Measurements from ENCODE around the gene EFCAB11. TPM values are rescaled to one million over a fixed set of nuclear protein-coding genes. Genes with fewer than 3 reads are reported as not detected.

EFCAB11 gene
- total RNA-seq, 1 donor from 2014 or later: 5.0 TPM

DNA sequence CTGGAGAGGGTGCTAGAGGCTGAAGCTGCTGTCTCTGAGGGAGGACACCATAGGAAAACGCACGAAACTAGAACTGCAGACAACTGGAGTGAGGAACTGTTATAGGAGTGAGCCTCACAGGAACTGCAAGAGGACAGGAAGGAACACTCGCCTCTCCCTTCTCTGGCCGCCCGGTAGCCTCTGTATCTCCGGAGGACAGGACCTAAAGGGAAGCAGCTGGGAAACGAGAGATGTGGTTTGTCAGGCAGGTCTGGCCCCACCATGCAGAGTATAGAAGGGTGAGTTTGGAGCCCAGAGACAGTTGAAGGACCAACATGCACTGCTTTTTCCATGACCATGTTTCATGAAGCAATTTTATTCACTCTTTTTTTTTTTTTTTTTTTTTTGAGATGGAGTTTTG is 127.3 kb downstream of the EFCAB11 start:
- intact Hi-C loops (cut with micrococcal nuclease): no loop called here

DNA sequence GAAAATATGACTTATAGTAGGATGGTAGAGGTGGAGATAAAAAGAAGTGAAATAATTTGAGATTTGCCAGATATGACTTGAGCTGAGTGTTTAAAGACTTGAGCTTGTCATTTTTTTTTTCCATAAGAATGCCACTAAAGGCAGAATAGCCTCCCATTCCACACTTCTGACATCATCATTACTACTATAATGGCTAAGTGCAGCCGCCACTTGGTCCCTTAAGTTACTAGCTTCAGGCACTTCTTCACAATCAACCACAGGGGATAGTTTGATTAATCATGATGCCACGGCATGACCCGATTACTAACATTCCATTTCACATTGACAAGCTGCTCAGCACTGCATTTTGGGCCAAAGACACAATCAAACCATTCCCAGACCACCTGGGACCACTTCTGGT is 127.9 kb downstream of the EFCAB11 start:
- intact Hi-C loops (cut with micrococcal nuclease): no loop called here

DNA sequence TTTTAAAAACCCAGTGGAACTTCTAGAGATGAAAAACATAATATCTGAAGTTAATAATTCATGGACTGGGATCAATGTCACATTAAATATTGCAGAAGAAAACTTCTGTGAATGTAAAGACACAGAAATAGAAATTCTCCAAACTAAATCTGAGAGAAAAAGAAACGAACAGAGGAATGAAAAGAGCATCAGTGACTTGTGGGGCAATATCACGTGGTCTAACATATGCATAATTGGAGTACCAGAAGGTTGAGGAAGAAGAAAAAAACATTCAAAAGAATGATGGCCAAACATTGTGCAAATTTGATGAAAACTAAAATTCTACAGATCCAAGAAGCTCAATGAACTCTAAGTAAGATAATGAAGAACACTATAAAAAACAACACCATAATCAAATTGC is 130.8 kb downstream of the EFCAB11 start:
- intact Hi-C loops (cut with micrococcal nuclease): no loop called here

DNA sequence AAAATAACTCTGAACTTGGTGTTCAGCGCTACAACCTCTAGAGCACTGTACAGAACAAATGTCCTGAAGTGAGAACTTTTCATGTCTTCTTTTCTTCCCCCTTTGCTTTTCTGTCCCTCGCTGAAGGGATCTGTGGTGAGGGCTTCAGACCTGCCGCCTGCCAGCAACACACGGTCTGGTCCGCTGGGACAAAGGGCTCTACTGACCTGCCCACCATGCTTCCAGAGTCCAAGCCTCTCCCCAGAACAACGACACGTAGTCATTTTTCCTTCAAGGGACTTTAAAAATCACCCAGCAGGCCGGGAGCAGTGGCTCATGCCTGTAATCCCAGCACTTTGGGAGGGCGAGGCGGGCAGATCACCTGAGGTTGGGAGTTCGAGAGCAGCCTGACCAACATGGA is 140.4 kb downstream of the EFCAB11 start:
- intact Hi-C loops (cut with micrococcal nuclease): no loop called here

DNA sequence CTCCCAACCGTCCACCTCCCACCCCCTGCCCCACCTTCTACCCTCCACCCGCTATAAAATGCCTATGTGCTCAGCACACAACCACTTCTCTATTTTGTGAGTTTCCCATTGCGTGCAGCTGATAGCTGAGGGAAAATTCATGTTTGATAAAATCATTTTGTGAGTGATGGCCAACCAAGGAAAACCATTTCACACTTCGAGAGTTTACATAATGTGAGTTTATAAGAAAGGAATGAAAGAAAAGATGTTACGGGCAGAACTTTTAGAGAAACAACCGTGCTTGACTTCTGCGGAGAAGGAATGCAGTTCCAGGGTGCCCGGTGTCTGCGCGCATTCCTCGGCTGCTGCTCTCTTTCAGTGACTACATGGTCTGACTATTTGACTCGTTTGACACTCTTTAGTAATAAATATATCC is 140.9 kb downstream of the EFCAB11 start:
- intact Hi-C loops (cut with micrococcal nuclease): no loop called here

DNA sequence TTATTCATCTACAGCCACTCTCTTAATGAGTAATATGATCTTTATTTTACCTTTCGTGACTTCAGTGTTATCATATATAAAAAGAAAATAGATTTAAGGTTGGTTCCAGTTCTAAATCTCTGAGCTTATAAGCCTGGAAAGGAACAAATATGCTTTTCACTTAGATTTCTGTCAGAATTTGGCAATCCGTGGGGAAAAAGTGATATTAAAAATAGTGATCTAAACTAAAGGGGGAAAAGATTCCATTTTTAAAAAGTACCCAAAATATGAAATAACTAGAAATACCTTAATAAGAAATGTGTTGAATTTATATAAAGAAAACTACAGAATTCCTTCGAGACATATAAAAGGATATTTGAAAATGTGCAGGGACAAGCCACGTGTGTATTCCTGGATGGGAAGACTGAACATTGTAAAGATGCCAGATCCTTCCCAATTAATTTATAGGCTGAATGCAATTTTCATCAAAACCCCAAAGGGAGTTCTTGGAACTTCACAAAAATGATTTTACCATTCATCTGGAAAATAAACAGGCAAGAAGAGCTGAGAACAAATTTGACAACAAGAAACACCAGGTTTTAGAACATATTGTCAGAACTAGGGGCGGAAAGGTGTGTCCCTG is 142.5 kb downstream of the EFCAB11 start:
- intact Hi-C loops (cut with micrococcal nuclease): no loop called here

DNA sequence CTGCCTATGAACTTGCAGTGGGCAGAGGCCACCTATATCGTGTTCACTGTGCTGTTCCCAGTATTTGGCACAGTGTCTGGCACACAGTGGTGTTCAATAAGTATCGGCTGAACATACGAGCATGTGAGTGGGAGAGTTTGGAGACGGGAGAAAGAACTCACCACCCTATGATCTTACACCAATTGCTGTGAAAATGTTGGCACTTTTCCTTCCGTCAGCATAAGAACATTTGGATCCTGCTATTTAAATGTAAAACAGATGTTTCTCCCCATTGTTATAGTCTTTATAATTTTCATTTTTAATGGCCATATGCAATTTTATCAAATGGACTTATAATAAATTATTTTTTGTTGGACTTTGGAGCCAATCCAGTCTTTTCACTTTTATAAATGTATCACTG is 144.4 kb downstream of the EFCAB11 start:
- intact Hi-C loops (cut with micrococcal nuclease): no loop called here

DNA sequence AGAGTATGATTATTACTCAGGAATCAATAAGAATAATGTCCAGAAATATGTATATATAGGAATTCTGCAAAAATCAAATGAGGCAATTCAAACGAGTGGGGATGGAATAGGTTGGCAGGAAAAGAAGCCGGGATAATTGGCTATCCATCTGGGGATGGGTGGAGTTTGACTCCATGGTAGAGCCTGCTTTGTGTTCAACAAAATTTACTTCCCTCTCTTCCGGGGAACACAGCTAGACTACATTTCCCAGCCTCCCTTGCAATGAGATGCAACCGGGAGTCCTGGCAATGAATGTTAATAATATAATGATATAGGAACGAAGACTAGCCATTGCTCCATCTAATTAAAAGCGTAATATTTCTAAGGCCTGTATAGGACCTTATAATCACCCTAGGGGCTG is 146.6 kb downstream of the EFCAB11 start:
- intact Hi-C loops (cut with micrococcal nuclease): no loop called here

DNA sequence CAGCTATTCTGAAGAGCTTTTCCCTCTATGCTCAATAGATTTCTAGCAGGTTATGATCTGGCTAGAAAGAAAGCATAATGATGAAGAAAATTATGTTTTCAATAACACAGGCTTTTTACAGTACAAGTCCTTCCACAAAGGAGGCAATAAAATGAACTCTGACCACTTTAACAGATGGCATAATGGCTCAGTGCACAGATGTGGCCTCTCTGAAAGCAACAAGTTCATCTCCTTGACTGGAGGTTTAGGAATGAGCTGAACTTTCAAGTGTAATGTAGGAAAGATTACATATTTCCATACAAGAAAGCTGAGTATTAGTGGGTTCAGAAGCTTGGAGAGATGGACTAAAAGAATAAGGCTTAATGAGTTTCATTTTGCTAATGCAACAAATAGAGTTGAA is 147.4 kb downstream of the EFCAB11 start:
- intact Hi-C loops (cut with micrococcal nuclease): no loop called here

DNA sequence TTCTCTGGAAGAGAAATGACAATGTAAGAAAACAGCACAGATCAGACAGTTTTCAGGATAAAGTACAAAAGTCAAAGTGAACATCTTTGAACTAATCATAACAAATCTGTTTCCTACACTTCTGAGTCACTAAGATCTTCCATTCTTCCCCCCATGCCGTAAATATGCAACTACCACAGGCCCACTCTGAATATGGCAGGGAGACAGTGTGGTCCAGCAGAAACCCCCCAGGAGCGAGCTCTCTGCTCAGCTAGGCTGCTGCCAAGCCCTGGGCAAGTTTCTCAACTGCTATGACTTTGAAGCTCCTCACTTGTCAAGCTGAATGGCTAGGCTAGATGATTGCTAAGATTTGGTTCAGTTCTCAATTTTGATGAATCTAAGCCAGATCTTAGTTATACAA is 148.1 kb downstream of the EFCAB11 start:
- intact Hi-C loops (cut with micrococcal nuclease): no loop called here

DNA sequence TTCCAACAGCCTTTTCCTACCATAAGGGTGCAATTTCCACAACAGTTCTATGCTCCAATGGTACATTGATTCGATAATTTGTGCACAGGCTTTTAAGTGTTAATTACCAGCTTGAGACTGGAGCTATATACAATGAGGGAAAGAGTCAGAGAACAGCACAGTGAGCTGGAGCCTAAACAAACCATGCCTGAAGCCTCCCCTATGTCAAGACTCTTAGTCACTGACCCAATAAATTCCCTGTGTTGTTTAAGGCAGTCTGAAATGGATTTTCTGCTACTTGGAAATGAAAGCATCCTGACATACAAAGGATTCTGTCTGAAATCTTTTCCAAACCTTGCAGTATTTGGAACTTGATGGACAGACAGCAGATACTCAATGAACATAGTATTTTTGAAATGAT is 149.0 kb downstream of the EFCAB11 start:
- intact Hi-C loops (cut with micrococcal nuclease): no loop called here

DNA sequence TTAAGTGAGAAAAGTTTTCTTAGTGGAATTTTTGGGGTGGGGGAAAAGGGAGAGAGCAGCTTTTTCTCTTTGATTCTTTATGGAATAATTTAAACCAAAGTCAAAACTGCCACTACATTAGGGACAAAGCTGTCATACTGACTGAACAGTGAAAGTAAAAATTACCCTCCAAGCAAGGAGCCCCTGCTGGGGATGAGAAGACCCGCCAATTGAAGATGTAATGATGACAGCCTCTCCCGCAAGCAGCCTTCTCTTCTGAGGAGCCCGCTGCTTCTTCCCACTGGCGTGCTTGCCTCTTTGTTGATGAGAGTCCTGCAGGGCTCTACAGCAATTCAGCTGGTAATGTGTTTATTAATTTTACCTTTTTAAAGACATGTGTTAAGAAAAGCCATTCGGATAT is 151.0 kb downstream of the EFCAB11 start:
- intact Hi-C loops (cut with micrococcal nuclease): no loop called here

DNA sequence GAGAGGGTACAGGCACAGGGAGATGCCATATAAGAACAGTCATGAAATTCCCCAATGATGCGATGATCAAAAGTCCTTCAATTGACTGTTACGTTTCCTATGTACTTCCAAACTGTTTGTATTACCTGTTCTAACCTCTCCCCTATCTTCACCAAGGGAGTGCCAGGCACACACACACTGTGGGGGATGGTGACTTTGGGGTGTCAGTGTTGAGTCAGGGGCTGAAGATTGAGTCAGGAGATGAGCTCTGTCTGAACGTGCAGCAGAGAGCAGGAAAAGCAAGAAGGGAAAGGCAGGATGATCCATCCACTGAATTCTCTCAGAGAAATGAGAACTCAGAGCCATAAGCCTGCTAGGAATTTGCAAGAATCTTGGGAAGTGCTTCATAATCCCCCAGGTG is 153.4 kb downstream of the EFCAB11 start:
- intact Hi-C loops (cut with micrococcal nuclease): no loop called here

DNA sequence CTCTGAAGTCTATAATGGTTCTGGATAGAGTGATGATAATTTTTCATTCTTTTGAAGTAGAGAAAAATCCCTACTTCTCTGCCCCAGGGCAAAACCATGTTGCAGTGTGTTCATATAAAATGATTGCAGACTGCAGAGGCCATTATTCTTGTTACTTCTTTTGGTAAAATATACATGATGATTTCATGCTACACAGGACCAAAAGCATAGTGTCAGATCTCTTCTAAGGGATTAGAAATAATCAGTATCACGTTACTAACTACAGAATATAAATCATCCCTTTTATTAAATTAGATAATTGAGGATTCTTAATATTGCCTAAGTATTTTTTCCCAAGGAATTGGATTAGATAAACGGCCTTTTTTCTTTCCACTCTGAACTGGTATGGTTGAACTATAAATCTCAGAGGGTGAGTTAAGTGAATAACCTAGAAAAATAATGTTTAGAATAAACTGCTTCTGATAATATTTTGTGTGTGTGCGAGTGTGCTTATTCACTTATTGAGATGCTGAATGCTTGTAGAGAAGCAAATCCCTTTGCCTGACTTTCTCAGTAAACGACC is 156.2 kb downstream of the EFCAB11 start:
- intact Hi-C loops (cut with micrococcal nuclease): no loop called here

DNA sequence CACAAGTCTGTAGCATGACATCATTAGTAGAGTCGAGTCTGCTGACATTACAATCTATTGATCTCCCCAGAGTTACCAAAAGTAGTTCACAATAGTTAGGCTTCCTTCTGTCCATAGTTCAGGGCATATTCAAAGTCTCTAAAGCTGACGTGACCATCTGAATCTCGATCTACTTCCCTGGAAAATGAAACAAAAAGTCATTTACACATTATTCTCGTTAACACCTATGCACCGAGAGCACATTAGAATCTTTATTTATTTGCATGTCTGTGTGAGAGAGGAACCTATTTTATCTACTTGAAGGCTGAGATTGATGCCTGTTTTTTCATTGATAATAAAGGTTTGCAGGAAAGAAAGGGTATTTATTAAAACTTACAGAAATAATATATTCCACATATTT is 157.4 kb downstream of the EFCAB11 start:
- intact Hi-C loops (cut with micrococcal nuclease): no loop called here

DNA sequence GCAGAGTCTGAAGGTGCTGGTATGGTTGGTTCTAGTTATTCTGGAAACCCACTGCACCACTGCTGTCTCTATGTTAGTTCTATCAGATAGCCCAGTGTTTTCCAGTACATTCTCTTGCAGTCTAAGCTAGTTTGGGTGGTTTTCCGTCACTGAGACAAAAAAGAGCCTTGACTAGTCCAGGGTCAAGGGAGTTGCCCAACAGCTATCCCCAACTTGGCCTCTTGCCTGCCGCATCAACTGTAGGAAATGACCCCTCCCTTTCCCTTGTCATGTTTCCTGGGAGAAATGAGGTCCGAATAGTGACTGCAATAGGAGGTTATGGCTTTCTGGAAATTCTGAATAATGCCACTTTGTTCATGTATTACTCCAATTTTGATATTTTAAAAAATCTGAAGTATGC is 160.4 kb downstream of the EFCAB11 start:
- intact Hi-C loops (cut with micrococcal nuclease): no loop called here

DNA sequence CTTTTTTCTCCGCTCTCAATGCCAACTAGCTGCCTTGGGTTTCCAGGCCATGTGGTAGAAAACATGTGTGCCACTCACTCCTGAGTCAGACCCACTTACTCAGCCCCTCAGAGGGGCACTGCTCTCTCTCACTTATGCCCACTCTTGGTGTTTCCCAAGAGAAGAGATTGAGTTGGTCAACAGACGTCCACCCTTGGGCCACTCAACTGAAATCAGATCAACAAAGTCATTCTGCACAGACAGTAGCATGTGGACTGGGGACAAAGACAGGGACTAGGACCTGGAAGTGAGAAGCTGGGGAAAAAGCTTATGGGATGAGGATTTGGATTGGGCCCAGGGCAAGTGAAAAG is 161.2 kb downstream of the EFCAB11 start:
- intact Hi-C loops (cut with micrococcal nuclease): no loop called here

DNA sequence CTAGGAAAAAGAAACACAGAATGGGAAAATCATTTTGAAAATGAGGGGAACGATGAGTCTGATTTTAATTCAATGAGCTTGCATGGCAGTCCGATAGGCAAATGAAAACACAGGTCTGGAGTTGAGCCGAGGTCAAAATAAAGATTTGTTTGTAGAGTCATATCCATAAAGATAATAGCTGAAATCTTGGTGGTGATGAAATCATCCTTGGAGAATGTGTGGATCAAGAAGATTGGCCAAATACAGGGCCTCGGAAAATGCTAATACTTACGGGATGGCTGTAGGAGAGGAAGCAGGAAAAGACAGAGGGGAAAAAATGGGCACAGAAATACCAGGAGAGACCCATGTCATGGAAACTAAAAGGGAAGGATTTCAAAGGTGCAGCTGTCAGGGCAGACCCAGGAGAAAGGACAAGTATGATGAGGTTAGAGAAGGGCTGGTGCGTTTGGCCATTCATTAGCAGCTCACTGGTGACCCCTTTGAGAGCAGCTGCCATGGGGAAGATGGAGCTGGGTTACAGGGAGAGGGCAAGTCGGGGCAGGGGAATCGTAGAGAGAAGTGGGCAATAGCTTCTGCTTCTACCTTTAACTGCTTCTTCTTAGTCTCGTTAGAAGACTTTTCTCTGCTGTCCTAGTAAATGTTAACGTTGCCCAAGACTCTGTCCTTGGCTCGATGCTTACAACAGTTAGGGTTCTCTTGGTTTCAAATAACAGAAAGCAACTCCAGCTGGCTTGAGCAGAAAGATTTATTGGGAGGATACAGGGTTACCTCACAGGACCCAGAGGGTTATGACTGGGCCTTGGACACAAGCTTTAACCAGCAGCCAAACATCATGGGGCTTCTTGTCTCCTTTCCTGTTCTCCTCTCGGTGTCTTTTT is 161.8 kb downstream of the EFCAB11 start:
- intact Hi-C loops (cut with micrococcal nuclease): no loop called here

DNA sequence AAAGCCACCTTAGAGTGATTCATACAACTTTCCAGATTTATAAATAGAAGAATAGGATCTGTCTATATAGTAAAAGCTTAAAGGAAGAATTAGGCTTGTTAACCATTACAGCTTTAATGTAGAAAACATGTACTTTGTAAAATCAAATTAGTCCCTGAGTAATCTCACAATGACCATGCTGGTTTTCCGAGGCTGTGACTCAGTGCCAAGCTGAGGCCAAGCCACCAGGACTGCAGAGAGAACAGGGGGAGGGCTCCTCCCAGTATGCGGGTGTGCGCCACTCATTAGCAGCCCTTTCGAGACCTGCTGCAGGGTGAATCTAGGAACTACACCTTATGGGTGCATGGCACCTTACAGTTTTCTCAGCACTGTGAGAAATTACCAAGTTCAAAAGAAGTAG is 167.0 kb downstream of the EFCAB11 start:
- intact Hi-C loops (cut with micrococcal nuclease): no loop called here

DNA sequence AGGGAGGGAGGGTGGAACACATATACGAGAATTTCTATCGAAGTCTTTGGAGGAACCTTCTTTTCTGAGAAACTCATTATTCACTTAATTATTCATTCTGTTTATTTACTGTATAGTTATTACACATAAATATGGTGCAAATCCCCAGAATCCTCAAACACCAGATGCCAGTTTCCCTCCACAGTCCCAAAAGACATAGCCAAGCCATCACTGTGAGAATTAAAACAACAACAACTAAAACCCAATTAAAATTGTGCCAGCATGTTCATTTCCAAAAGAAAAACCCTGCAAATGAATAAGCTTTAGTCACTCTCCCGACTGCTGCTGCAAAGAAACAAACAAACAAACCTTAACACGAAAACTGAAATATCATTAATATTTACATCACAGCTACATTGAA is 173.5 kb downstream of the EFCAB11 start:
- intact Hi-C loops (cut with micrococcal nuclease): no loop called here

DNA sequence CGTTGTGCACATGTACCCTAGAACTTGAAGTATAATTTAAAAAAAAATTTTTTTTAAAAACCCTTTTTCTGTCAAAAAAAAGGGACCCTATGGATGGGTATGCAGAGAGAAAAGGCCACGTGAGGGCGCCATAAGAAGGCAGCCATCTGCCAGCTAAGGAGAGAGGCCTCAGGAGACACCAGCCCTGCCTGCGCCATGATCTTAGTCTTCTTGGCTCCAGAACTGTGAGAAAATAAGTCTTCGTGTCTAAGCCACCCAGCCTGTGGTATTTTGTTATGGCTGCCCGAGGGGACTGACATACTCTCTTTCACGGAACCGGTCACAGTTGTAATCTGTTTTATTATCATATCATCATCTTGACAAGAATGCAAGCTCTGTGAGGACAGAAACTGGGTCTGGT is 174.8 kb downstream of the EFCAB11 start:
- intact Hi-C loops (cut with micrococcal nuclease): no loop called here

DNA sequence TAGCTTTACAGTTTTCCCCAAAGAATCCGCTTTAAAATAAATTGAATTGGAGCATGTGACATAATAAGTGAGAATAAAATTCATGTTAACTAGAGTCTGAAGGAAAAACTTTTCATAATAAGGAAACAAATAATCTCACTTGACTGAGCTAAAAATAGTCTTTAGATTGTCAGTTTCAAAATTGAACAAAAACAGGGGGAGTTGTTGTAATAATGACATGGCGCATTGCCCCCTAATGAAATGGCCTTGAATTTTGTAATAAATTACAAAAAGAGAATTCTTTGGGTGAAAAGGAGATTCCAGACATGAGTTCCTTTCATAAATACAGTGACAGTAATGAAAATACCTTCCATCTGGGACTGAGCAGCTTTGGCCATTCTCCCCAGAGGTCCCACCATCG is 178.6 kb downstream of the EFCAB11 start:
- intact Hi-C loops (cut with micrococcal nuclease): no loop called here

DNA sequence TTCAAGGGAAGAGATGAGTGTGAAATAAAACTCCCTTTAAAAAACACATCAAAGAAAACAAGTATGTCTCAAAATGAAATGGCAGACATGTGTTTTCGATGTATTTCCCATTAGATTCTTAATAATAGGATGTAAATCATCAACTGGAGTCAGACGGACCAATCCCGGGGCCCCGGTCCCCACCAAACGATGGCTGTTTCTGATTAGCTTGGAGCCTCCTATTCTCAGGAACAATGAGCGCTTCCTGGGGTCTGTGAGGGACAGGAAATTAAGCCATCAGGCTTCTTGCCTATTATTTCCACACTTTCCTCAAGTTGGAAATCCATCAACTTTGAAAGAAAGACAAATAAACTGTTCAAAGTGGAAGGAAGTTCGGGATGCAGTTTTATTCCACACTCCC is 179.4 kb downstream of the EFCAB11 start:
- intact Hi-C loops (cut with micrococcal nuclease): no loop called here
